GM21515 (cell line): ENCODE measurements around the gene ACTG1.

ENCODE experiments used
- ATAC-seq: cut with Tn5 transposase; IDR thresholded peaks from one replicate; pipeline ENCODE4 v1.9.1; 2021; ENCODE audit not compliant: unreplicated experiment

Gene ACTG1

GRCh38 chr17:81466564-81467472, 45.8 kb downstream of the ACTG1 start:
- ATAC-seq = no peak

GRCh38 chr17:81465910-81466309, 46.7 kb downstream of the ACTG1 start:
- no peak for ATAC-seq

GRCh38 chr17:81464586-81464985, 48.0 kb downstream of the ACTG1 start:
- no peak for ATAC-seq

GRCh38 chr17:81463506-81463905, 49.1 kb downstream of the ACTG1 start:
- no peak for ATAC-seq

GRCh38 chr17:81462506-81463125, 50.0 kb downstream of the ACTG1 start:
- no peak for ATAC-seq

GRCh38 chr17:81461607-81462500, 50.7 kb downstream of the ACTG1 start:
- ATAC-seq = no peak

GRCh38 chr17:81460856-81461460, 51.6 kb downstream of the ACTG1 start:
- no peak for ATAC-seq
